ENCODE measurements around the gene MARK1. TPM values are rescaled to one million over a fixed set of nuclear protein-coding genes. Genes with fewer than 3 reads are reported as not detected.

The MARK1 gene
- total RNA-seq, 1 donor from 2014 or later, result 6.3 TPM

DNA sequence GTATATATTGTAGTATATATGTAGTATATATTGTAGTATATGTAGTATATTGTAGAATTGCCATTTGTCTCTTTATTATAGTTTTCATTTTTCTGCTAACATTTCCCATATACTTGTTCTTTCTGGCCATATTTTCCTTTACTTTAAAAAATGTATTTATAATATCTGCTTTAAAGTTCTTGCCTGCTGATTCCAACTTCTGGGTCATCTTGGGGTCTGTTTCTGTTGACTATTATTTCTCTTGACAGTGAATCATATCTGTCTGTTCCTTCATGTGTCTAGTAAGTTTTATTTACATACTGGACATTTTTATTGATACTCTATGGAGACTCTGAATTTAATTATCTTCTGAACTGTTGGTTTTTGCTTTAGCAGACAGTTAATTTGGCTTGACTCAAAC is 45.9 kb downstream of the MARK1 start:
- TF ChIP-seq, protein P1, sequence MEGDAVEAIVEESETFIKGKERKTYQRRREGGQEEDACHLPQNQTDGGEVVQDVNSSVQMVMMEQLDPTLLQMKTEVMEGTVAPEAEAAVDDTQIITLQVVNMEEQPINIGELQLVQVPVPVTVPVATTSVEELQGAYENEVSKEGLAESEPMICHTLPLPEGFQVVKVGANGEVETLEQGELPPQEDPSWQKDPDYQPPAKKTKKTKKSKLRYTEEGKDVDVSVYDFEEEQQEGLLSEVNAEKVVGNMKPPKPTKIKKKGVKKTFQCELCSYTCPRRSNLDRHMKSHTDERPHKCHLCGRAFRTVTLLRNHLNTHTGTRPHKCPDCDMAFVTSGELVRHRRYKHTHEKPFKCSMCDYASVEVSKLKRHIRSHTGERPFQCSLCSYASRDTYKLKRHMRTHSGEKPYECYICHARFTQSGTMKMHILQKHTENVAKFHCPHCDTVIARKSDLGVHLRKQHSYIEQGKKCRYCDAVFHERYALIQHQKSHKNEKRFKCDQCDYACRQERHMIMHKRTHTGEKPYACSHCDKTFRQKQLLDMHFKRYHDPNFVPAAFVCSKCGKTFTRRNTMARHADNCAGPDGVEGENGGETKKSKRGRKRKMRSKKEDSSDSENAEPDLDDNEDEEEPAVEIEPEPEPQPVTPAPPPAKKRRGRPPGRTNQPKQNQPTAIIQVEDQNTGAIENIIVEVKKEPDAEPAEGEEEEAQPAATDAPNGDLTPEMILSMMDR (conservative IDR thresholded peaks at IDR 0.05; ENCODE audit: low read depth, low read length), result no peak
- DNase-seq (ENCODE audit: low read depth), result no peak
- H3K4me3 ChIP-seq (ENCODE audit: low read depth, low read length), result no peak overlapping the region

DNA sequence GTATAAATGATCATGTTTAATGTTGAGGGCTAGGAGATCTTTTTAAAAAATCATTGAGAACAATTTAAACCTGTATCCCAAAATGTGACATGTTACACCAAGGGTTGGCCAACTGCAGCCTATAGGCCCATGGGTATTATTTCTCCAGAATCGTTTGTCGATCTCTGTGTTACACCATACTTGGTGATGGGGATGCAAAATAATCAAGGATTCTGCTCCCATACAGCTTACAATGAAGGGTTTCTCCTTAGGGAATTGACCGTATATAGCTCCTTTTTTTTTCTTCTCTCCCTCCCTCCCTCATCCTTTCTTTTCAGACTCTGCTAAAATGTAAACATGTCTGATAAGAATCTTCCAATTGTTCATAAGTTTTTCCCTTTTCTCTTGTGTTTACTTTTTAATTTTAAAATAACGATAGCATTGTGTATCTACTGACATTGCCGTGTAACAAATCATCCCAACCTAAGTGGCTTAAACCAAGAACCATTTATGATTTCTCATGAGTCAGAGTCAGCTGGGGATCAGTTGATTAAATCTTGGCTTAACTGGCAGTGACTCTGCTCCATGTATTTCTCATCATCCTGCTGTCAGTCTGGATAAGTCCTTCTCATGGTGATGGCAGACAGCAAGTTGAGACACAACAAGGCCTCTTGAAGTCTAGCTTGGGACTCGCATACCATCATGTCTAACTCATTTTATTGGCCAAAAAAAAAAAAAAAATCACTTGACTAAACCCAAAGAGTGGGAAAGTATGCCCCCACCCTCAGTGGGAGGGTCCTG is 48.0 kb downstream of the MARK1 start:
- TF ChIP-seq, protein P1 (conservative IDR thresholded peaks at IDR 0.05; ENCODE audit: low read depth, low read length), result no peak
- no peak overlapping the region for H3K4me3 ChIP-seq (ENCODE audit: low read depth, low read length)
- DNase-seq (ENCODE audit: low read depth), result no peak

DNA sequence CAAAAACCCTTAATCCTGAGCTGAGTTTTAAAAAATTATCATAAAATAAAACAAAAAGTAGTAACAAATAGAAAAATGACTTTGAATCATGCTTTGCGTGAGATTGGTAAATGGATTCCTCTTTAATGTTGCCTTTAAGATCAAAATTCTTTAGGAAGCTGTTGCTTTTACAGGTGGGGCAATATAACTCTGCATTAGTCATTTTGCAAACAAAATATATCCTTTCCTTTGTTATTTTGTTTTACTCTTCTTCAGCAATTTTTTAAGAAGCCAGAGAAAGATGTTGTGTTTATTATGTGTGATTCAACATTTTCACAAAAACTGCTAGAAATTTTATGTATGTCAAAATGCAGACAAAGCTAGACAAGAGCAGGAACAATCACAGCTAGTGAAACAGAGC is 50.0 kb downstream of the MARK1 start:
- H3K4me3 ChIP-seq (ENCODE audit: low read depth, low read length), result no peak overlapping the region
- DNase-seq (ENCODE audit: low read depth), result no peak
- TF ChIP-seq, protein P1 (conservative IDR thresholded peaks at IDR 0.05; ENCODE audit: low read depth, low read length), result no peak

DNA sequence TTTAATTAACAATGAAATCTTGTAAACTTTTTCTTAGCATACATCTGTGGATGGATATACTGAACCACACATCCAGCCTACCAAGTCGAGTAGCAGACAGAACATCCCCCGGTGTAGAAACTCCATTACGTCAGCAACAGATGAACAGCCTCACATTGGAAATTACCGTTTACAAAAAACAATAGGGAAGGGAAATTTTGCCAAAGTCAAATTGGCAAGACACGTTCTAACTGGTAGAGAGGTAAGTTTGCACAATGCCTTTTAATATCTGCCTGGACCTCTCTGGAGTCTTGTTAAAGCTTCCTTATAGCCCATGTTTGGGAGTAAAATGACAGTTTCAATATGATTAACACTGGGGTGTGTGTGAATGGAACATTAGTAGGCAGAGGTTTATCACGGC is 51.4 kb downstream of the MARK1 start:
- no peak overlapping the region for H3K4me3 ChIP-seq (ENCODE audit: low read depth, low read length)
- TF ChIP-seq, protein P1 (conservative IDR thresholded peaks at IDR 0.05; ENCODE audit: low read depth, low read length), result no peak
- no peak for DNase-seq (ENCODE audit: low read depth)

DNA sequence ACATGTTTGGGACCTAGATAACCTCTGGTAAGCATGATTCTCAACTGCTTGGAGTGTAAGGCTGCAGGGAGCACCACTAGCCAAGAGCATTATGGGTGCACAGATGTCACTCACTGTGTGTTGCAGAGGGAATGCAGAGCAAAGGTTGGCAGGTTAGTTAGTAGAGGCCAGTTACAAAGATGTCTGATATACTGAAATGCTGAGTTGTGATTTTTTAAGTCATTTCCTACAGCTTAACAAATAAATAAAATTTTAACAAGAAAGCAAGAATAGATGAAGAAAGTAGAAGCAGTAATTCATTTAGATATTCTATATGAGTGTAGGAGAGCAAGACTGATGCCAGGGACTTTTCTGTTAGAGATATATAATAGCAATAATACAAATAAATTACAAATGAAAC is 64.8 kb downstream of the MARK1 start:
- no peak overlapping the region for H3K4me3 ChIP-seq (ENCODE audit: low read depth, low read length)
- TF ChIP-seq, protein P1 (conservative IDR thresholded peaks at IDR 0.05; ENCODE audit: low read depth, low read length), result no peak
- DNase-seq (ENCODE audit: low read depth), result no peak

DNA sequence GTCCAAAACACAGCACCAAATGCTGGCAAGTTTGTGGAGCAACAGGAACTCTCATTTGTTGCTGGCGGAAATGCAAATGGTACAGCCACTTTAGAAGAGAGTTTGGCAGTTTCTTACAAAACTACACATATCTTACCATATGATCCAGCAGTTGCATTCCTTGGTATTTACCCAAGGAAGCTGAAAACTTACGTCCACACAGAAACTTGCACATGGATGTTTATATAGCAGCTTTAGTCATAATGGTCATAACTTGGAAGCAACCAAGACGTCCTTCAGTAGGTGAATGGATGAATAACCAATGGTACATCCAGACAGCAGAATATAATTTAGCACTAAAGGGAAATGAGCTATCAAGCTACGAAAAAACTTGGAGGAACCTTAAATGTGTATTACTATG is 66.4 kb downstream of the MARK1 start:
- no peak for DNase-seq (ENCODE audit: low read depth)
- no peak overlapping the region for H3K4me3 ChIP-seq (ENCODE audit: low read depth, low read length)
- TF ChIP-seq, protein P1 (conservative IDR thresholded peaks at IDR 0.05; ENCODE audit: low read depth, low read length), result no peak

DNA sequence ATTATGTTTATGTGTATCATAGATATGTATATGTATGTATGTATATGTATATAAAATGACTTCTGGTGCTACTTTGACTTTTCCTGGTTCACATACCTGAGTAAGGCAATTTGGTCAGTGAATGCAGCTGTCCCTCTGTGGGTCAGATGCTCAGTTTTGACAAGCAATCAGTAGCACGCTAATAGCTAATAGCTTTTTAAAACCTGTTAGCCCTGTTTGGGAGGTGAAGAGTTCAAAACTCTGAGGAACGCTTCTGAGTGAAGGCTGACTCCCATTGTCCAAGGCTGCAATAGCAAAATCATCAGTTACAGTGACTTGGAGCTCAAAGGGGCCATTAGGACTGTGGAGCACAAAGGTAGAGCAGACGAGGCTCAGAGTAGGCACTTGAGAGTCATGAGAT is 67.2 kb downstream of the MARK1 start:
- no peak for DNase-seq (ENCODE audit: low read depth)
- TF ChIP-seq, protein P1 (conservative IDR thresholded peaks at IDR 0.05; ENCODE audit: low read depth, low read length), result no peak
- H3K4me3 ChIP-seq (ENCODE audit: low read depth, low read length), result no peak overlapping the region
